GM23338 (cell line): ENCODE results near the gene ZSCAN21. TPM values are rescaled to one million over a fixed set of nuclear protein-coding genes. Genes with fewer than 3 reads are reported as not detected.

Experiments
- ATAC-seq: fragments of 200-7000 bp; cut with Tn5 transposase; 3 replicates; pipeline ENCODE4 v1.9.1; 2020
- DNase-seq: peaks from one replicate; pipeline ENCODE4 v3.0.0-alpha.2; 2015; ENCODE audit warnings: low spot score
- H2AFZ ChIP-seq: fragments of 200-600 bp; sonication (generic); 2 replicates; pipeline ENCODE4 v1.8.0; 2016; ENCODE audit warnings: antibody characterized with exemption, mild to moderate bottlenecking, moderate library complexity
- H3F3A ChIP-seq: fragments of 200-600 bp; sonication (generic); replicated peaks from 2 replicates; pipeline ENCODE4 v1.8.0; 2017; ENCODE audit warnings: antibody characterized with exemption, mixed run types, low read depth
- H3K27ac ChIP-seq: fragments of 200-600 bp; sonication (generic); 2 replicates; pipeline ENCODE4 v1.6.1; 2016; ENCODE audit warnings: low read depth
- H3K27me3 ChIP-seq: fragments of 200-600 bp; sonication (generic); 2 replicates; pipeline ENCODE4 v1.8.0; 2016; ENCODE audit warnings: mild to moderate bottlenecking, mixed run types, moderate library complexity; ENCODE audit not compliant: insufficient read depth
- H3K36me3 ChIP-seq: fragments of 200-600 bp; sonication (generic); 2 replicates; pipeline ENCODE4 v1.8.0; 2016; ENCODE audit warnings: mild to moderate bottlenecking; ENCODE audit not compliant: insufficient read depth
- H3K4me1 ChIP-seq: fragments of 200-600 bp; sonication (generic); 2 replicates; pipeline ENCODE4 v1.8.0; 2016; ENCODE audit warnings: mild to moderate bottlenecking, moderate library complexity; ENCODE audit not compliant: insufficient read depth
- H3K4me2 ChIP-seq: fragments of 200-600 bp; sonication (generic); 2 replicates; pipeline ENCODE4 v1.7.1; 2017; ENCODE audit warnings: mixed run types
- H3K4me3 ChIP-seq: fragments of 200-600 bp; sonication (generic); 2 replicates; pipeline ENCODE4 v1.6.1; 2016; ENCODE audit warnings: mixed run types
- H3K79me2 ChIP-seq: fragments of 200-600 bp; sonication (generic); replicated peaks from 2 replicates; pipeline ENCODE4 v1.8.0; 2017; ENCODE audit warnings: mild to moderate bottlenecking; ENCODE audit not compliant: insufficient read depth
- H3K9me2 ChIP-seq: fragments of 200-600 bp; sonication (generic); 2 replicates; pipeline ENCODE4 v1.8.0; 2017; ENCODE audit not compliant: insufficient read depth
- H4K20me1 ChIP-seq: fragments of 200-600 bp; sonication (generic); replicated peaks from 2 replicates; pipeline ENCODE4 v1.8.0; 2017; ENCODE audit warnings: mild to moderate bottlenecking; ENCODE audit not compliant: insufficient read depth
- H3K27ac Mint-ChIP-seq: 2 replicates; pipeline ENCODE4 v1.8.0; 2020; ENCODE audit warnings: inconsistent platforms, mild to moderate bottlenecking, moderate library complexity, mixed read lengths
- H3K27me3 Mint-ChIP-seq: 3 replicates; pipeline ENCODE4 v1.8.0; 2022; ENCODE audit warnings: low read depth, mild to moderate bottlenecking, moderate library complexity, mixed read lengths, inconsistent platforms; ENCODE audit not compliant: insufficient read depth, poor library complexity
- H3K36me3 Mint-ChIP-seq: 3 replicates; pipeline ENCODE4 v1.8.0; 2021; ENCODE audit warnings: low read depth, mild to moderate bottlenecking, inconsistent platforms, moderate library complexity, mixed read lengths
- H3K4me1 Mint-ChIP-seq: 3 replicates; pipeline ENCODE4 v1.8.0; 2020; ENCODE audit warnings: mild to moderate bottlenecking, inconsistent platforms, mixed read lengths
- H3K4me3 Mint-ChIP-seq: 3 replicates; pipeline ENCODE4 v1.8.0; 2021; ENCODE audit warnings: moderate library complexity, mild to moderate bottlenecking, inconsistent platforms, mixed read lengths
- H3K9me3 Mint-ChIP-seq: 3 replicates; pipeline ENCODE4 v1.8.0; 2020; ENCODE audit warnings: moderate library complexity, mild to moderate bottlenecking, inconsistent platforms, mixed read lengths
- CREB1 ChIP-seq: fragments of 250-450 bp; sonication (Bioruptor Pico); IDR thresholded peaks from 2 replicates; pipeline ENCODE4 v1.5.0; 2020; ENCODE audit warnings: low read depth, mild to moderate bottlenecking, moderate library complexity
- CTCF ChIP-seq, 2 experiments: fragments of 200-600 bp in 1 of 2; sonication (generic) in 1 of 2; conservative IDR thresholded peaks; 2 replicates each; pipeline versions ENCODE4 v1.5.1 to v1.6.1; 2016 to 2017; ENCODE audit warnings: antibody characterized with exemption in 2 of 2, low read depth in 2 of 2, mild to moderate bottlenecking in 2 of 2, moderate library complexity in 1 of 2
- ETS1 ChIP-seq: IDR thresholded peaks from 2 replicates; pipeline ENCODE4 v1.6.1; 2016; ENCODE audit warnings: antibody characterized with exemption
- EZH2 ChIP-seq: fragments of 200-600 bp; sonication (generic); IDR thresholded peaks from one replicate; pipeline ENCODE4 v1.8.0; 2017; ENCODE audit warnings: antibody characterized with exemption, mild to moderate bottlenecking, low read depth; ENCODE audit not compliant: unreplicated experiment
- JUNB ChIP-seq: IDR thresholded peaks from one replicate; pipeline ENCODE4 v1.6.1; 2016; ENCODE audit warnings: antibody characterized with exemption; ENCODE audit not compliant: unreplicated experiment
- NANOG ChIP-seq: IDR thresholded peaks from 2 replicates; pipeline ENCODE4 v1.6.1; 2016; ENCODE audit warnings: antibody characterized with exemption, borderline replicate concordance
- POLR2AphosphoS5 ChIP-seq: IDR thresholded peaks from 2 replicates; pipeline ENCODE4 v1.6.1; 2016; ENCODE audit warnings: antibody characterized with exemption, low read depth
- STAT1 ChIP-seq: IDR thresholded peaks from one replicate; pipeline ENCODE4 v1.6.1; 2016; ENCODE audit warnings: antibody characterized with exemption; ENCODE audit not compliant: unreplicated experiment
- ZNF331 ChIP-seq: fragments of 250-450 bp; sonication (Bioruptor Pico); IDR thresholded peaks from 2 replicates; pipeline ENCODE4 v1.5.0; 2020; ENCODE audit warnings: low read depth, mild to moderate bottlenecking, moderate library complexity
- ZNF462 ChIP-seq: fragments of 250-450 bp; sonication (Bioruptor Pico); IDR thresholded peaks from 2 replicates; pipeline ENCODE4 v1.5.0; 2020; ENCODE audit warnings: mild to moderate bottlenecking, moderate library complexity
- polyA plus RNA-seq: library from polyadenylated mRNA; unstranded; fragments of >200 nt; fragmentation: Nextera tagmentation; extraction: Ambion mirVana; gene quantifications from 2 replicates; pipeline ENCODE4 v1.2.1, GENCODE V29; 2016
- total RNA-seq: library from RNA; depleted of rRNA; stranded (reverse); fragments of >200 nt; shearing (Covaris generic); gene quantifications from 2 replicates; pipeline ENCODE4 v1.2.3, GENCODE V29; 2014

The ZSCAN21 gene
- total and polyA plus RNA-seq, 2 experiments from 2014 or later, result 15.7 to 21.8 TPM

- Mint-ChIP-seq H3K27me3 (peaks cover 21% of the 10 kb centered on the region), H3K9me3 (peaks cover 39% of the 10 kb centered on the region), H3K4me1 (peaks cover 19% of the 10 kb centered on the region), H3K4me3 (peak overlapping the region; percentile 41), H3K27ac (no peak overlapping the region), H3K36me3 (peaks cover 69% of the 10 kb centered on the region)
- H3K4me1 ChIP-seq, result peaks cover 15% of the 10 kb centered on the region
- H3K4me3 ChIP-seq, result peak overlapping the region; percentile 94; the same call in 1 of the 2 replicates
- peak overlapping the region; percentile 89; the same call in 1 of the 2 replicates for H3K4me2 ChIP-seq
- H3K36me3 ChIP-seq, result peaks cover 58% of the 10 kb centered on the region
- H3K27me3 ChIP-seq, result no peaks in the 10 kb centered on the region
- peaks cover 62% of the 10 kb centered on the region for H3K79me2 ChIP-seq
- H3F3A ChIP-seq, result peaks cover 25% of the 10 kb centered on the region
- TF ChIP-seq ZNF462, result no peak
- TF ChIP-seq ETS1, result no peak
- TF ChIP-seq ZNF331, result no peak
- no peak for TF ChIP-seq CREB1 (CRISPR knock-in tag)
- no peak for TF ChIP-seq JUNB
- TF ChIP-seq STAT1, result no peak
- no peak for TF ChIP-seq CTCF (conservative IDR thresholded peaks at IDR 0.05; ENCODE audit: low read depth in 2 of 2)
- no peak for TF ChIP-seq EZH2
- no peak for TF ChIP-seq POLR2AphosphoS5
- TF ChIP-seq NANOG, result no peak
- no peak overlapping the region for H2AFZ ChIP-seq
- H3K9me2 ChIP-seq, result no peaks in the 10 kb centered on the region
- ATAC-seq (no peak), DNase-seq (no peak)
- H3K27ac ChIP-seq, result no peak overlapping the region; the same call in 1 of the 2 replicates
- H4K20me1 ChIP-seq, result peaks cover 23% of the 10 kb centered on the region
These were observed 29.5 kb downstream of the ZSCAN21 start for GRCh38 chr7:100079024-100079560.
